ENCODE data around the gene PSME1.

- TF ChIP-seq, protein P1, sequence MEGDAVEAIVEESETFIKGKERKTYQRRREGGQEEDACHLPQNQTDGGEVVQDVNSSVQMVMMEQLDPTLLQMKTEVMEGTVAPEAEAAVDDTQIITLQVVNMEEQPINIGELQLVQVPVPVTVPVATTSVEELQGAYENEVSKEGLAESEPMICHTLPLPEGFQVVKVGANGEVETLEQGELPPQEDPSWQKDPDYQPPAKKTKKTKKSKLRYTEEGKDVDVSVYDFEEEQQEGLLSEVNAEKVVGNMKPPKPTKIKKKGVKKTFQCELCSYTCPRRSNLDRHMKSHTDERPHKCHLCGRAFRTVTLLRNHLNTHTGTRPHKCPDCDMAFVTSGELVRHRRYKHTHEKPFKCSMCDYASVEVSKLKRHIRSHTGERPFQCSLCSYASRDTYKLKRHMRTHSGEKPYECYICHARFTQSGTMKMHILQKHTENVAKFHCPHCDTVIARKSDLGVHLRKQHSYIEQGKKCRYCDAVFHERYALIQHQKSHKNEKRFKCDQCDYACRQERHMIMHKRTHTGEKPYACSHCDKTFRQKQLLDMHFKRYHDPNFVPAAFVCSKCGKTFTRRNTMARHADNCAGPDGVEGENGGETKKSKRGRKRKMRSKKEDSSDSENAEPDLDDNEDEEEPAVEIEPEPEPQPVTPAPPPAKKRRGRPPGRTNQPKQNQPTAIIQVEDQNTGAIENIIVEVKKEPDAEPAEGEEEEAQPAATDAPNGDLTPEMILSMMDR (IDR thresholded peaks at IDR 0.05; ENCODE audit: low read length): no peak
- TF ChIP-seq EZH2phosphoT487 (IDR thresholded peaks at IDR 0.05; ENCODE audit: low read length): no peak
These were observed 13.1 kb upstream of the PSME1 start for GRCh38 chr14:24122898-24123297.

All from MM.1S (cell line).